ENCODE measurements around the gene RASSF8.

- TF ChIP-seq CTCF (IDR thresholded peaks at IDR 0.05) (no peak), POLR2A (IDR thresholded peaks at IDR 0.05; ENCODE audit: low read depth) (no peak), POLR2AphosphoS5 (IDR thresholded peaks at IDR 0.05) (no peak)
Observed at GRCh38 chr12:26032719-26033241, 74.3 kb downstream of the RASSF8 start.

All from esophagus muscularis mucosa (tissue), 3 donors.